WTC11 (cell line): Measurements from ENCODE around the gene PI4KA. TPM values are rescaled to one million over a fixed set of nuclear protein-coding genes. Genes with fewer than 3 reads are reported as not detected.

Experiments
- ATAC-seq: fragments of 200-7000 bp; cut with Tn5 transposase; 2 replicates; pipeline ENCODE4 v1.10.0; 2021; ENCODE audit warnings: mild to moderate bottlenecking, moderate library complexity
- CTCF ChIA-PET: fragments of 300-600 bp; sonication (Branson Sonifier 250); formaldehyde crosslinking; loops from one replicate; lab custom pipeline; 2021; ENCODE audit warnings: antibody characterized with exemption; lab: Charles Lee
- POLR2A ChIA-PET: fragments of 350-600 bp; sonication (Branson Sonifier 250); formaldehyde crosslinking; loops from one replicate; lab custom pipeline; 2021; ENCODE audit warnings: antibody characterized with exemption; lab: Charles Lee
- DNase-seq: peaks from one replicate; pipeline ENCODE4 v3.0.0; 2021; ENCODE audit warnings: low spot score
- H3K27ac Mint-ChIP-seq: 2 replicates; pipeline ENCODE4 v1.8.0; 2021; ENCODE audit warnings: mixed read lengths
- H3K27me3 Mint-ChIP-seq: 2 replicates; pipeline ENCODE4 v1.8.0; 2021; ENCODE audit warnings: low read depth, mild to moderate bottlenecking, moderate library complexity, mixed read lengths
- H3K36me3 Mint-ChIP-seq: 2 replicates; pipeline ENCODE4 v1.8.0; 2021; ENCODE audit warnings: mixed read lengths
- H3K4me1 Mint-ChIP-seq: 2 replicates; pipeline ENCODE4 v1.8.0; 2022; ENCODE audit warnings: mixed read lengths
- H3K4me3 Mint-ChIP-seq: 2 replicates; pipeline ENCODE4 v1.8.0; 2021; ENCODE audit warnings: mild to moderate bottlenecking, moderate library complexity, mixed read lengths
- H3K9me3 Mint-ChIP-seq: 2 replicates; pipeline ENCODE4 v1.8.0; 2021; ENCODE audit warnings: mixed read lengths
- CREB1 ChIP-seq: sonication (generic); formaldehyde crosslinking; IDR thresholded peaks from 2 replicates; pipeline ENCODE4 v1.8.0; 2023; ENCODE audit warnings: mild to moderate bottlenecking, missing genetic modification reagents
- CREM ChIP-seq: sonication (generic); formaldehyde crosslinking; IDR thresholded peaks from 2 replicates; pipeline ENCODE4 v1.8.1; 2022; ENCODE audit warnings: mild to moderate bottlenecking, missing genetic modification reagents, moderate library complexity
- ETV6 ChIP-seq: sonication (generic); formaldehyde crosslinking; IDR thresholded peaks from 2 replicates; pipeline ENCODE4 v1.8.1; 2022; ENCODE audit warnings: mild to moderate bottlenecking, missing genetic modification reagents
- FOXJ3 ChIP-seq: sonication (generic); formaldehyde crosslinking; IDR thresholded peaks from 2 replicates; pipeline ENCODE4 v1.9.0; 2021; ENCODE audit warnings: missing genetic modification reagents, mild to moderate bottlenecking, borderline replicate concordance
- FOXP1 ChIP-seq: sonication (generic); formaldehyde crosslinking; IDR thresholded peaks from 2 replicates; pipeline ENCODE4 v1.8.0; 2022; ENCODE audit warnings: missing genetic modification reagents, mild to moderate bottlenecking, moderate library complexity, borderline replicate concordance
- FOXP4 ChIP-seq: sonication (generic); formaldehyde crosslinking; IDR thresholded peaks from 2 replicates; pipeline ENCODE4 v1.8.0; 2022; ENCODE audit warnings: mild to moderate bottlenecking, missing genetic modification reagents
- GABPB1 ChIP-seq: sonication (generic); formaldehyde crosslinking; IDR thresholded peaks from 2 replicates; pipeline ENCODE4 v1.8.1; 2023; ENCODE audit warnings: mild to moderate bottlenecking, missing genetic modification reagents
- KAT7 ChIP-seq: sonication (generic); formaldehyde crosslinking; IDR thresholded peaks from 2 replicates; pipeline ENCODE4 v1.8.1; 2023; ENCODE audit warnings: missing genetic modification reagents, mild to moderate bottlenecking, borderline replicate concordance
- NR1H2 ChIP-seq: sonication (generic); formaldehyde crosslinking; IDR thresholded peaks from 2 replicates; pipeline ENCODE4 v1.9.0; 2021; ENCODE audit warnings: mild to moderate bottlenecking, moderate library complexity, missing genetic modification reagents
- TEAD1 ChIP-seq: sonication (generic); formaldehyde crosslinking; IDR thresholded peaks from 2 replicates; pipeline ENCODE4 v1.8.0; 2022; ENCODE audit warnings: mild to moderate bottlenecking, missing genetic modification reagents
- USF1 ChIP-seq: sonication (generic); formaldehyde crosslinking; IDR thresholded peaks from 2 replicates; pipeline ENCODE4 v1.8.0; 2022; ENCODE audit warnings: mild to moderate bottlenecking, missing genetic modification reagents
- USF2 ChIP-seq: sonication (generic); formaldehyde crosslinking; IDR thresholded peaks from 2 replicates; pipeline ENCODE4 v1.8.1; 2023; ENCODE audit warnings: mild to moderate bottlenecking, missing genetic modification reagents, moderate library complexity
- ZMAT4 ChIP-seq: fragments of 250-450 bp; sonication (Bioruptor Pico); IDR thresholded peaks from 2 replicates; pipeline ENCODE4 v1.9.0; 2021; ENCODE audit warnings: mild to moderate bottlenecking
- ZNF219 ChIP-seq: sonication (generic); formaldehyde crosslinking; IDR thresholded peaks from 2 replicates; pipeline ENCODE4 v1.8.0; 2023; ENCODE audit warnings: missing genetic modification reagents, mild to moderate bottlenecking, borderline replicate concordance
- ZNF396 ChIP-seq: fragments of 250-450 bp; sonication (Bioruptor Pico); IDR thresholded peaks from 2 replicates; pipeline ENCODE4 v1.8.0; 2021; ENCODE audit warnings: mild to moderate bottlenecking, moderate library complexity, borderline replicate concordance
- ZNF512 ChIP-seq: sonication (generic); formaldehyde crosslinking; IDR thresholded peaks from 2 replicates; pipeline ENCODE4 v1.8.1; 2022; ENCODE audit warnings: missing genetic modification reagents, borderline replicate concordance
- total RNA-seq: library from RNA; stranded (reverse); gene quantifications from 3 replicates; pipeline ENCODE4 v1.2.3, GENCODE V29; 2021
- TF ChIP-seq, protein P1 (sequence below): sonication (generic); formaldehyde crosslinking; IDR thresholded peaks from 2 replicates; pipeline ENCODE4 v1.8.1; 2023; ENCODE audit warnings: mild to moderate bottlenecking, missing genetic modification reagents, moderate library complexity
- TF ChIP-seq, protein P2 (sequence below): fragments of 200-600 bp; IDR thresholded peaks from 2 replicates; pipeline ENCODE4 v1.8.0; 2022; ENCODE audit warnings: antibody characterized with exemption
- TF ChIP-seq, protein P3 (sequence below): sonication (generic); formaldehyde crosslinking; IDR thresholded peaks from 2 replicates; pipeline ENCODE4 v1.8.1; 2023; ENCODE audit warnings: mild to moderate bottlenecking, missing genetic modification reagents
- TF ChIP-seq, protein P4 (sequence below): sonication (generic); formaldehyde crosslinking; IDR thresholded peaks from 2 replicates; pipeline ENCODE4 v1.8.1; 2023; ENCODE audit warnings: mild to moderate bottlenecking, missing genetic modification reagents

The PI4KA gene
- total RNA-seq, 1 experiment from 2014 or later, result 45.5 TPM

DNA sequence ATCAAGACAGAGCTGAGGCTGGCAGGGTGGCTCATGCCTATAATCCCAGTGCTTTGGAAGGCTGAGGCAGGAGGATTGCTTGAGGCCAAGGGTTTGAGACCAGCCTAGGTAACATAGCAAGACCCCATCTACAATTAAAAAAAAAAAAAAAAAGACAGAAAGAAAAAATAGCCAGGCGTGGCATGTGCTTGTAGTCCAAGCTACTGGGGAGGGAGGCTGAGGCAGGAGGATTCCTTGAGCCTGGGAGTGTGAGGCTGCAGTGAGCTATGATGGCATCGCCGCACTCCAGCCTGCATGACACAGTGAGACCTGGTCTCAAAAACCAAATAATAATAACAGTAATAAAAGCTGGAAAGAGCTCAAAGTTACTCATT, 75.3 kb downstream of the PI4KA start:
- no peak for ATAC-seq
- ChIA-PET POLR2A (no interaction called here), CTCF (interaction anchor here (0.6 to 4.1 kb wide), 10 partner anchors 10 to 219 kb away, joined by 3 to 34 read pairs (median 6); partner anchors contain the start of gene LZTR1)
- no peaks in the 10 kb centered on the region for H3K36me3 Mint-ChIP-seq
- H3K27me3 Mint-ChIP-seq, result no peaks in the 10 kb centered on the region
- no peaks in the 10 kb centered on the region for H3K9me3 Mint-ChIP-seq
- DNase-seq, result no peak
- peaks cover 34% of the 10 kb centered on the region for H3K4me1 Mint-ChIP-seq
- no peak for TF ChIP-seq CREM (CRISPR knock-in tag)
- no peak for TF ChIP-seq USF2
- no peak for TF ChIP-seq TEAD1
- TF ChIP-seq ETV6 (CRISPR knock-in tag), result no peak
- no peak for TF ChIP-seq FOXP4
- TF ChIP-seq FOXJ3 (CRISPR knock-in tag), result no peak
- TF ChIP-seq, protein P1, sequence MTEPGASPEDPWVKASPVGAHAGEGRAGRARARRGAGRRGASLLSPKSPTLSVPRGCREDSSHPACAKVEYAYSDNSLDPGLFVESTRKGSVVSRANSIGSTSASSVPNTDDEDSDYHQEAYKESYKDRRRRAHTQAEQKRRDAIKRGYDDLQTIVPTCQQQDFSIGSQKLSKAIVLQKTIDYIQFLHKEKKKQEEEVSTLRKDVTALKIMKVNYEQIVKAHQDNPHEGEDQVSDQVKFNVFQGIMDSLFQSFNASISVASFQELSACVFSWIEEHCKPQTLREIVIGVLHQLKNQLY (CRISPR knock-in tag), result no peak
- no peak overlapping the region for H3K4me3 Mint-ChIP-seq
- no peak overlapping the region for H3K27ac Mint-ChIP-seq

GRCh38 chr22:20782596-20783299, 75.9 kb downstream of the PI4KA start:
- ChIA-PET CTCF (interaction anchor here (0.6 to 4.1 kb wide), 7 partner anchors 11 to 218 kb away, joined by 3 to 34 read pairs (median 6); partner anchors contain the start of gene LZTR1), POLR2A (no interaction called here)
- no peak for ATAC-seq
- TF ChIP-seq, protein P2, sequence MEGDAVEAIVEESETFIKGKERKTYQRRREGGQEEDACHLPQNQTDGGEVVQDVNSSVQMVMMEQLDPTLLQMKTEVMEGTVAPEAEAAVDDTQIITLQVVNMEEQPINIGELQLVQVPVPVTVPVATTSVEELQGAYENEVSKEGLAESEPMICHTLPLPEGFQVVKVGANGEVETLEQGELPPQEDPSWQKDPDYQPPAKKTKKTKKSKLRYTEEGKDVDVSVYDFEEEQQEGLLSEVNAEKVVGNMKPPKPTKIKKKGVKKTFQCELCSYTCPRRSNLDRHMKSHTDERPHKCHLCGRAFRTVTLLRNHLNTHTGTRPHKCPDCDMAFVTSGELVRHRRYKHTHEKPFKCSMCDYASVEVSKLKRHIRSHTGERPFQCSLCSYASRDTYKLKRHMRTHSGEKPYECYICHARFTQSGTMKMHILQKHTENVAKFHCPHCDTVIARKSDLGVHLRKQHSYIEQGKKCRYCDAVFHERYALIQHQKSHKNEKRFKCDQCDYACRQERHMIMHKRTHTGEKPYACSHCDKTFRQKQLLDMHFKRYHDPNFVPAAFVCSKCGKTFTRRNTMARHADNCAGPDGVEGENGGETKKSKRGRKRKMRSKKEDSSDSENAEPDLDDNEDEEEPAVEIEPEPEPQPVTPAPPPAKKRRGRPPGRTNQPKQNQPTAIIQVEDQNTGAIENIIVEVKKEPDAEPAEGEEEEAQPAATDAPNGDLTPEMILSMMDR, result no peak
- TF ChIP-seq ZNF219 (CRISPR knock-in tag) (no peak), KAT7 (CRISPR knock-in tag) (no peak), ZNF512 (CRISPR knock-in tag) (no peak), ETV6 (CRISPR knock-in tag) (no peak), ZMAT4 (no peak), USF1 (CRISPR knock-in tag) (no peak), CREM (CRISPR knock-in tag) (no peak), GABPB1 (CRISPR knock-in tag) (no peak), CREB1 (no peak), ZNF396 (CRISPR knock-in tag) (no peak), NR1H2 (CRISPR knock-in tag) (no peak), FOXP1 (no peak)
- TF ChIP-seq, protein P3, sequence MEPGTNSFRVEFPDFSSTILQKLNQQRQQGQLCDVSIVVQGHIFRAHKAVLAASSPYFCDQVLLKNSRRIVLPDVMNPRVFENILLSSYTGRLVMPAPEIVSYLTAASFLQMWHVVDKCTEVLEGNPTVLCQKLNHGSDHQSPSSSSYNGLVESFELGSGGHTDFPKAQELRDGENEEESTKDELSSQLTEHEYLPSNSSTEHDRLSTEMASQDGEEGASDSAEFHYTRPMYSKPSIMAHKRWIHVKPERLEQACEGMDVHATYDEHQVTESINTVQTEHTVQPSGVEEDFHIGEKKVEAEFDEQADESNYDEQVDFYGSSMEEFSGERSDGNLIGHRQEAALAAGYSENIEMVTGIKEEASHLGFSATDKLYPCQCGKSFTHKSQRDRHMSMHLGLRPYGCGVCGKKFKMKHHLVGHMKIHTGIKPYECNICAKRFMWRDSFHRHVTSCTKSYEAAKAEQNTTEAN (CRISPR knock-in tag), result no peak
- TF ChIP-seq, protein P4, sequence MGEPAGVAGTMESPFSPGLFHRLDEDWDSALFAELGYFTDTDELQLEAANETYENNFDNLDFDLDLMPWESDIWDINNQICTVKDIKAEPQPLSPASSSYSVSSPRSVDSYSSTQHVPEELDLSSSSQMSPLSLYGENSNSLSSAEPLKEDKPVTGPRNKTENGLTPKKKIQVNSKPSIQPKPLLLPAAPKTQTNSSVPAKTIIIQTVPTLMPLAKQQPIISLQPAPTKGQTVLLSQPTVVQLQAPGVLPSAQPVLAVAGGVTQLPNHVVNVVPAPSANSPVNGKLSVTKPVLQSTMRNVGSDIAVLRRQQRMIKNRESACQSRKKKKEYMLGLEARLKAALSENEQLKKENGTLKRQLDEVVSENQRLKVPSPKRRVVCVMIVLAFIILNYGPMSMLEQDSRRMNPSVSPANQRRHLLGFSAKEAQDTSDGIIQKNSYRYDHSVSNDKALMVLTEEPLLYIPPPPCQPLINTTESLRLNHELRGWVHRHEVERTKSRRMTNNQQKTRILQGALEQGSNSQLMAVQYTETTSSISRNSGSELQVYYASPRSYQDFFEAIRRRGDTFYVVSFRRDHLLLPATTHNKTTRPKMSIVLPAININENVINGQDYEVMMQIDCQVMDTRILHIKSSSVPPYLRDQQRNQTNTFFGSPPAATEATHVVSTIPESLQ, result no peak

More at GRCh38 chr22:20782596-20783299, 75.9 kb downstream of the PI4KA start:
- Mint-ChIP-seq H3K9me3 (no peaks in the 10 kb centered on the region), H3K27ac (no peak overlapping the region), H3K4me1 (peaks cover 34% of the 10 kb centered on the region), H3K4me3 (no peak overlapping the region), H3K27me3 (no peaks in the 10 kb centered on the region), H3K36me3 (no peaks in the 10 kb centered on the region)
- DNase-seq, result no peak
